Upper lobe of left lung (tissue), 4 donors: ENCODE measurements around the gene OR13J1.

Source experiments
- CTCF ChIP-seq, 6 experiments: fragments of 450-650 bp in 4 of 6; fragments of 200-600 bp in 2 of 6; sonication (generic) in 2 of 6; IDR thresholded peaks; one replicate each; pipeline ENCODE4 v1.5.1; 2016 to 2019; ENCODE audit warnings: antibody characterized with exemption in 6 of 6
- EP300 ChIP-seq, 4 donors: sonication (generic); formaldehyde crosslinking; IDR thresholded peaks; one replicate each; pipeline ENCODE4 v1.5.1; 2017; ENCODE audit warnings: antibody characterized with exemption in 4 of 4, control low read depth in 2 of 4
- POLR2A ChIP-seq, 4 donors: fragments of 450-650 bp; IDR thresholded peaks; one replicate each; pipeline ENCODE4 v1.5.1; 2016 to 2017; ENCODE audit warnings: antibody characterized with exemption in 4 of 4, mild to moderate bottlenecking in 2 of 4
- POLR2AphosphoS5 ChIP-seq, 2 donors: sonication (generic); formaldehyde crosslinking; IDR thresholded peaks; one replicate each; pipeline ENCODE4 v1.5.1; 2017; ENCODE audit warnings: antibody characterized with exemption in 2 of 2

- TF ChIP-seq POLR2AphosphoS5 (IDR thresholded peaks at IDR 0.05) (no peak), CTCF (IDR thresholded peaks at IDR 0.05) (no peak), POLR2A (IDR thresholded peaks at IDR 0.05) (no peak), EP300 (IDR thresholded peaks at IDR 0.05) (no peak)
Observed at GRCh38 chr9:35872505-35872904, 2.3 kb upstream of the OR13J1 start.
